Gastroesophageal sphincter (tissue), 4 donors: Measurements from ENCODE around the gene SFMBT2. TPM values are rescaled to one million over a fixed set of nuclear protein-coding genes. Genes with fewer than 3 reads are reported as not detected.

Experiments used
- ATAC-seq: fragments of 150-250 bp; one replicate; pipeline ENCODE4 v1.9.1; 2016; ENCODE audit warnings: mild to moderate bottlenecking, moderate library complexity
- H3K27ac ChIP-seq, 4 donors: fragments of 200-600 bp; sonication (generic) in 3 of 4; 1 replicate in 3 of 4; 2 replicates in 1 of 4; pipeline ENCODE4 v1.5.1; 2016 to 2019
- H3K27me3 ChIP-seq: fragments of 200-600 bp; sonication (generic); one replicate; pipeline ENCODE4 v1.5.1; 2019
- H3K36me3 ChIP-seq, 2 donors: fragments of 200-600 bp; sonication (generic); one replicate each; pipeline ENCODE4 v1.5.1; 2019; ENCODE audit warnings: control low read depth in 1 of 2
- H3K4me1 ChIP-seq, 3 donors: fragments of 200-600 bp; sonication (generic); 1 replicate in 2 of 3; 2 replicates in 1 of 3; pipeline ENCODE4 v1.5.1; 2016 to 2019; ENCODE audit warnings: control low read depth in 2 of 3
- H3K4me3 ChIP-seq, 2 donors: fragments of 200-600 bp; sonication (generic); one replicate each; pipeline ENCODE4 v1.5.1; 2019; ENCODE audit warnings: mild to moderate bottlenecking in 1 of 2, moderate library complexity in 1 of 2
- H3K9me3 ChIP-seq, 3 donors: fragments of 200-600 bp; sonication (generic); one replicate each; pipeline ENCODE4 v1.5.1; 2017 to 2019; ENCODE audit warnings: control low read depth in 2 of 3
- CTCF ChIP-seq, 4 experiments: fragments of 200-600 bp in 2 of 4; fragments of 450-650 bp in 2 of 4; sonication (generic) in 1 of 4; IDR thresholded peaks; one replicate each; pipeline ENCODE4 v1.5.1; 2017 to 2019; ENCODE audit warnings: antibody characterized with exemption in 4 of 4, mild to moderate bottlenecking in 2 of 4, moderate library complexity in 2 of 4
- EP300 ChIP-seq: sonication (generic); formaldehyde crosslinking; IDR thresholded peaks from one replicate; pipeline ENCODE4 v1.6.1; 2017; ENCODE audit warnings: antibody characterized with exemption, mild to moderate bottlenecking
- POLR2A ChIP-seq, 2 donors: fragments of 450-650 bp; IDR thresholded peaks; one replicate each; pipeline ENCODE4 v1.6.1; 2017; ENCODE audit warnings: antibody characterized with exemption in 2 of 2, mild to moderate bottlenecking in 2 of 2, moderate library complexity in 1 of 2
- POLR2AphosphoS5 ChIP-seq: sonication (generic); formaldehyde crosslinking; IDR thresholded peaks from one replicate; pipeline ENCODE4 v1.6.1; 2017; ENCODE audit warnings: antibody characterized with exemption
- WGBS, 2 donors: methylation state at CpG; one replicate each; pipeline ENCODE4 v1.1.5; 2018; ENCODE audit warnings: low coverage in 1 of 2; 5-methylcytosine and 5-hydroxymethylcytosine counted together
- total RNA-seq, 4 donors: library from RNA; depleted of rRNA; stranded (reverse); fragments of >200 nt; gene quantifications; one replicate each; pipeline ENCODE4 v1.1.0, GENCODE V29; 2016

The SFMBT2 gene
- total RNA-seq, 4 donors from 2014 or later = 6.9 to 14.3 (median 11.4) TPM

- Histone ChIP-seq H3K4me1 (no peaks in the 10 kb centered on the region), H3K9me3 (no peaks in the 10 kb centered on the region), H3K4me3 (no peak overlapping the region), H3K27me3 (no peaks in the 10 kb centered on the region), H3K36me3 (peaks cover 0 to 13% of the 10 kb centered on the region in 2 donors), H3K27ac (peak overlapping the region in 2 of 4 donors; percentile 30 to 33)
- 69 to 77% methylated on average over 4 of the region's 4 CpGs for WGBS, 2 donors
- peak; percentile 68 for ATAC-seq
- no peak for TF ChIP-seq CTCF (IDR thresholded peaks at IDR 0.05)
- no peak for TF ChIP-seq POLR2A (IDR thresholded peaks at IDR 0.05)
- no peak for TF ChIP-seq EP300
- no peak for TF ChIP-seq POLR2AphosphoS5
Measured at GRCh38 chr10:7233259-7233991, 177.4 kb downstream of the SFMBT2 start.

GRCh38 chr10:7231509-7232414, 179.1 kb downstream of the SFMBT2 start:
- Histone ChIP-seq H3K9me3 (no peaks in the 10 kb centered on the region), H3K4me1 (no peaks in the 10 kb centered on the region), H3K4me3 (no peak overlapping the region), H3K36me3 (peaks cover 0 to 18% of the 10 kb centered on the region in 2 donors), H3K27ac (peak overlapping the region in 3 of 4 donors; percentile 2 to 35 (median 12)), H3K27me3 (no peaks in the 10 kb centered on the region)
- peak; percentile 57 for ATAC-seq
- WGBS, 2 donors = 47 to 48% methylated on average over 8 to 9 of the region's 9 CpGs
- TF ChIP-seq POLR2A (IDR thresholded peaks at IDR 0.05) = no peak
- no peak for TF ChIP-seq POLR2AphosphoS5
- TF ChIP-seq EP300 = no peak
- no peak for TF ChIP-seq CTCF (IDR thresholded peaks at IDR 0.05)

- TF ChIP-seq CTCF (IDR thresholded peaks at IDR 0.05) (no peak), EP300 (no peak), POLR2AphosphoS5 (no peak), POLR2A (IDR thresholded peaks at IDR 0.05) (no peak)
Measured at GRCh38 chr10:7230951-7231350, 179.9 kb downstream of the SFMBT2 start.

GRCh38 chr10:7230036-7230435, 180.8 kb downstream of the SFMBT2 start:
- H3K4me1 ChIP-seq = no peaks in the 10 kb centered on the region
- 100% methylated on average over 1 to 2 of the region's 4 CpGs for WGBS, 2 donors

More at GRCh38 chr10:7230951-7231350, 179.9 kb downstream of the SFMBT2 start:
- ATAC-seq = no peak
- Histone ChIP-seq H3K27me3 (no peaks in the 10 kb centered on the region), H3K36me3 (peaks cover 0 to 25% of the 10 kb centered on the region in 2 donors), H3K9me3 (no peaks in the 10 kb centered on the region), H3K4me3 (no peak overlapping the region), H3K27ac (peak overlapping the region in 2 of 4 donors; percentile 12 to 35), H3K4me1 (no peaks in the 10 kb centered on the region)
- 66 to 85% methylated on average over 4 of the region's 4 CpGs for WGBS, 2 donors

More at GRCh38 chr10:7230036-7230435, 180.8 kb downstream of the SFMBT2 start:
- ATAC-seq = no peak
- peaks cover 0 to 34% of the 10 kb centered on the region in 2 donors for H3K36me3 ChIP-seq
- H3K27ac ChIP-seq = no peak overlapping the region
- TF ChIP-seq CTCF (IDR thresholded peaks at IDR 0.05) (no peak), POLR2AphosphoS5 (no peak), POLR2A (IDR thresholded peaks at IDR 0.05) (no peak), EP300 (no peak)
- peaks cover 0 to 5% (median 0%) of the 10 kb centered on the region in 3 donors for H3K9me3 ChIP-seq
- H3K27me3 ChIP-seq = no peaks in the 10 kb centered on the region
- H3K4me3 ChIP-seq = no peak overlapping the region
